Colonic mucosa (tissue), 4 donors: Measurements from ENCODE around the gene UBE2C. TPM values are rescaled to one million over a fixed set of nuclear protein-coding genes. Genes with fewer than 3 reads are reported as not detected.
A peak's percentile ranks its signal among the peaks of the same experiment; 100 is the strongest.

Experiments
- DNase-seq: peaks from one replicate; pipeline ENCODE4 v3.0.0-alpha.2; 2020
- H3K27ac ChIP-seq: fragments of 200-600 bp; one replicate; pipeline ENCODE4 v1.8.0; 2021
- H3K27me3 ChIP-seq: fragments of 200-600 bp; one replicate; pipeline ENCODE4 v1.8.0; 2021
- H3K36me3 ChIP-seq: fragments of 200-600 bp; one replicate; pipeline ENCODE4 v1.8.0; 2021
- H3K4me1 ChIP-seq: fragments of 200-600 bp; one replicate; pipeline ENCODE4 v1.8.0; 2021; ENCODE audit warnings: mild to moderate bottlenecking
- H3K4me3 ChIP-seq: fragments of 200-600 bp; one replicate; pipeline ENCODE4 v1.8.0; 2021
- H3K9ac ChIP-seq, 2 donors: one replicate each; pipeline ENCODE4 v1.7.0; 2013; ENCODE audit warnings: control low read depth in 2 of 2, low read depth in 2 of 2, low read length in 2 of 2
- H3K9me3 ChIP-seq: fragments of 200-600 bp; one replicate; pipeline ENCODE4 v1.8.0; 2021
- intact Hi-C: fragments of 100-400 bp; cut with DNase I; formaldehyde crosslinking; loops from one replicate; pipeline ENCODE4 v1.14.1; 2022
- total RNA-seq, 2 donors: library from RNA; stranded (reverse); fragmentation: NEBNext Ultra II Directional in 1 of 2; extraction: Animal tissue kit (Norgen Biotek cat#: 25700) in 1 of 2; gene quantifications; one replicate each; pipeline ENCODE4 v1.2.1, GENCODE V29; 2021
- TF ChIP-seq, protein P1 (sequence below): fragments of 200-600 bp; IDR thresholded peaks from one replicate; pipeline ENCODE4 v1.8.0; 2022; ENCODE audit warnings: antibody characterized with exemption, mild to moderate bottlenecking
- donor health status: healthy.
- donor health status: DM: no; HTN: no; CAD: no.
- donor health status: DM: no; HTN: no; CAD: no.

The UBE2C gene
- total RNA-seq, 2 donors from 2014 or later = 23.7 to 117 TPM

DNA sequence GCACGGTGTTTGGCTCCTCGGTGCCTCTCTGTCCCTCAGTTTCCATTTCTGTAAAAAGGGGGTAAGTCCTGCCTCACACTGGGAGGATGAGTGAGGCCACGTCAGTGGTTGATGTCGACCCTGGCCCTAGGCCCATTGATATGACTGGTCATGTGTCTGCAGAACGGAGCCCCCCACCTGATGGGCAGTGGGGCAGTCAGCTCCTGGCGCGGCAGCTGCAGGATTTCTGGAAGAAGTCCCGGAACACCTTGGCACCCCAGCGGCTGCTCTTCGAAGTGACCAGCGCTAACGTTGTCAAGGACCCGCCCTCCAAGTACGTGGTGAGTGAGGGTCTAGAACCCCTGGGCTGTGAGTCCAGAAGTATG, 22.3 kb downstream of the UBE2C start:
- TF ChIP-seq, protein P1, sequence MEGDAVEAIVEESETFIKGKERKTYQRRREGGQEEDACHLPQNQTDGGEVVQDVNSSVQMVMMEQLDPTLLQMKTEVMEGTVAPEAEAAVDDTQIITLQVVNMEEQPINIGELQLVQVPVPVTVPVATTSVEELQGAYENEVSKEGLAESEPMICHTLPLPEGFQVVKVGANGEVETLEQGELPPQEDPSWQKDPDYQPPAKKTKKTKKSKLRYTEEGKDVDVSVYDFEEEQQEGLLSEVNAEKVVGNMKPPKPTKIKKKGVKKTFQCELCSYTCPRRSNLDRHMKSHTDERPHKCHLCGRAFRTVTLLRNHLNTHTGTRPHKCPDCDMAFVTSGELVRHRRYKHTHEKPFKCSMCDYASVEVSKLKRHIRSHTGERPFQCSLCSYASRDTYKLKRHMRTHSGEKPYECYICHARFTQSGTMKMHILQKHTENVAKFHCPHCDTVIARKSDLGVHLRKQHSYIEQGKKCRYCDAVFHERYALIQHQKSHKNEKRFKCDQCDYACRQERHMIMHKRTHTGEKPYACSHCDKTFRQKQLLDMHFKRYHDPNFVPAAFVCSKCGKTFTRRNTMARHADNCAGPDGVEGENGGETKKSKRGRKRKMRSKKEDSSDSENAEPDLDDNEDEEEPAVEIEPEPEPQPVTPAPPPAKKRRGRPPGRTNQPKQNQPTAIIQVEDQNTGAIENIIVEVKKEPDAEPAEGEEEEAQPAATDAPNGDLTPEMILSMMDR = no peak
- peak overlapping the region; percentile 60 to 85 for H3K9ac ChIP-seq
- H3K36me3 ChIP-seq = no peaks in the 10 kb centered on the region
- H3K4me3 ChIP-seq = peak overlapping the region; percentile 58
- no peaks in the 10 kb centered on the region for H3K9me3 ChIP-seq
- peak overlapping the region; percentile 85 for H3K27ac ChIP-seq
- intact Hi-C loops = no loop called here
- DNase-seq = no peak
- peaks cover 6% of the 10 kb centered on the region for H3K4me1 ChIP-seq
- no peaks in the 10 kb centered on the region for H3K27me3 ChIP-seq

DNA sequence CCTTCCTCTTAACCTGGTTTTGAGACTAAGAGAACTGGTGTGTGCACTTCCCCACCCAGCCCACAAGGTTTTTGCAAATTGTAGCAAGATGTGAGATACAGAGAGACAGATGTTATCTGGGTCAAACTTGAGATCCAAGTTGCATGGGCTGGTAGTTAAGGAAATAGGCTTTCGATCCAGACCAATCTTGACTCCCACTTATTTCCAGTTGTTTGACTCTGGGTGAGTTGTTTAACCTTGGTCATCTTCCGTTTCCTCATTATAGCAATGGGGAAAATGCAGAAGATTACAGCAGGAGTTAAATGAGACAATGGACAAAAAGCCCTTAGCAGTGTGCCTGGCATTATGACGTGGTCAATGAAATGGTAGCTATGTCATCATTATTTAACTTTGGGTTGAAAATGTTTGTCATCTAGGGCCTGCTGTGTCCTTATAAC, 22.9 kb downstream of the UBE2C start:
- Histone ChIP-seq H3K4me3 (no peak overlapping the region), H3K36me3 (no peaks in the 10 kb centered on the region), H3K9me3 (no peaks in the 10 kb centered on the region), H3K4me1 (peaks cover 6% of the 10 kb centered on the region), H3K9ac (peak overlapping the region; percentile 60 to 85), H3K27me3 (no peaks in the 10 kb centered on the region), H3K27ac (no peak overlapping the region)
- TF ChIP-seq, protein P1 = no peak
- intact Hi-C loops = no loop called here
- no peak for DNase-seq

DNA sequence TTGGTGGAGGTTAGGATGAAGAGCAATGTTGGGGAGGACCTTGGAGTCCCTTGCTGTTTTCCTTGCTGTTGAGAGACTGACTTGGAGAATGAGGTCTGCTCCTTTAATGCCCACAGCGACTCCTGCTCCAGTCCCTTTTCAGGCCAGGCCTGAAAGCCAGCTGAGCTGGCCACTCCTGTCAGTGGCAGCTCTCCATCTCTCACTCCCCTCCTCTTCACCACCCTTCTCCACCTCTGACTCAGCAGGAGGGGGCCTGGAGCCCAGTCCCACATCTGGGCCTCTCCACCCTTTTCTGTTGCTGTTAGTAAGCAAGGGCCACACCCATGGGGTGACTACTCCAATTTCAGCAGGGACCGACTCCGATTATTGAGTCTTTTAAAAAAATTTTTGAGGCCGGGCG, 23.4 kb downstream of the UBE2C start:
- Histone ChIP-seq H3K36me3 (no peaks in the 10 kb centered on the region), H3K9ac (peak overlapping the region in 1 of 2 donors; percentile 60), H3K27me3 (no peaks in the 10 kb centered on the region), H3K9me3 (no peaks in the 10 kb centered on the region), H3K4me1 (peaks cover 6% of the 10 kb centered on the region), H3K4me3 (no peak overlapping the region), H3K27ac (no peak overlapping the region)
- intact Hi-C loops = no loop called here
- DNase-seq = no peak
- TF ChIP-seq, protein P1 = no peak

DNA sequence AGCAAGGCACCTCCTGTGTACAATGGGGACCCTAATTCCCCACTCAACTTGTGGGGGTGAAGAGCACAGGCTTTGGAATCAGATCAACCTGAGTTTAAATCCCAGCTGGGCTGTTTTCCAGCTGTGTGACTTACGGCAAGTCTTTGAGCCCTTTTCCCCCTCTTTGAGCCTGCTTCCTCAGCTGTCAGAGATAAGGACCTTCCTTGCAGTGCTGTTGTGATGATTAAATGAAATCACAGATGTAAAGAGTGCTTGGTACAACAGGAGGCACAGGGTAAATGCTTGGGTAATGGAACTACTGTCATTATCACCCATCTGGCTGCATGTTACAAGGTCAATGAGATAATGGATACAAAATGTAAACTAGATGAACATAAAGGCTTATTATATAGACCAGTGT, 24.4 kb downstream of the UBE2C start:
- Histone ChIP-seq H3K4me3 (no peak overlapping the region), H3K27ac (no peak overlapping the region), H3K27me3 (no peaks in the 10 kb centered on the region), H3K9me3 (no peaks in the 10 kb centered on the region), H3K36me3 (no peaks in the 10 kb centered on the region), H3K4me1 (peaks cover 6% of the 10 kb centered on the region), H3K9ac (no peak overlapping the region)
- TF ChIP-seq, protein P1 = no peak
- no peak for DNase-seq
- intact Hi-C loops = no loop called here

DNA sequence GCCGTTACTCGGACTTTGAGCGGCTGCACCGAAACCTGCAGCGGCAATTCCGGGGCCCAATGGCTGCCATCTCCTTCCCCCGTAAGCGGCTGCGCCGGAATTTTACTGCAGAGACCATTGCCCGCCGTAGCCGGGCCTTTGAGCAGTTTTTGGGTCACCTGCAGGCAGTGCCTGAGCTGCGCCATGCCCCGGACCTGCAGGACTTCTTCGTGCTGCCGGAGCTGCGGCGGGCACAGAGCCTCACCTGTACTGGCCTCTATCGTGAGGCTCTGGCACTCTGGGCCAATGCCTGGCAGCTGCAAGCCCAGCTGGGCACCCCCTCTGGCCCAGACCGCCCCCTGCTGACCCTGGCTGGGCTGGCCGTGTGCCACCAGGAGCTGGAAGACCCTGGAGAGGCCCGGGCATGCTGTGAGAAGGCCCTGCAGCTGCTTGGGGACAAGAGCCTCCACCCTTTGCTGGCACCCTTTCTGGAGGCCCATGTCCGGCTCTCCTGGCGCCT, 28.3 kb downstream of the UBE2C start:
- no peak for DNase-seq

More for the DNA sequence above, 28.3 kb downstream of the UBE2C start:
- H3K4me1 ChIP-seq = no peaks in the 10 kb centered on the region
- H3K4me3 ChIP-seq = no peak overlapping the region
- H3K27me3 ChIP-seq = no peaks in the 10 kb centered on the region
- H3K9me3 ChIP-seq = no peaks in the 10 kb centered on the region
- no peak overlapping the region for H3K9ac ChIP-seq
- TF ChIP-seq, protein P1 = no peak
- intact Hi-C loops = no loop called here
- H3K36me3 ChIP-seq = no peaks in the 10 kb centered on the region
- H3K27ac ChIP-seq = no peak overlapping the region
